ENCODE measurements around the gene EPG5. TPM values are rescaled to one million over a fixed set of nuclear protein-coding genes. Genes with fewer than 3 reads are reported as not detected.
A peak's percentile ranks its signal among the peaks of the same experiment; 100 is the strongest.
"Not testable (repeated sequence)": the region's sequence is repeated elsewhere in the genome, so short reads cannot be mapped to it uniquely, and the experiment has no call there.

EPG5 gene
- total and polyA plus RNA-seq, 9 donors = 9.1 to 17.1 (median 11.5) TPM

GRCh38 chr18:45834306-45834705, 132.8 kb downstream of the EPG5 start:
- Histone ChIP-seq H3K27ac (ENCODE audit: low read length) (no peak overlapping the region), H3K4me3 (ENCODE audit: low read length) (no peak overlapping the region), H3K27me3 (ENCODE audit: control insufficient read depth, insufficient read depth, low read length) (peaks cover 58% of the 10 kb centered on the region), H3K36me3 (ENCODE audit: control insufficient read depth, insufficient read depth, low read length) (no peaks in the 10 kb centered on the region), H3K4me1 (ENCODE audit: control insufficient read depth, insufficient read depth, low read length) (peaks cover 8% of the 10 kb centered on the region), H3K9me3 (replicated peaks; ENCODE audit: control insufficient read depth, low read depth, low read length) (no peaks in the 10 kb centered on the region)
- WGBS (ENCODE audit: insufficient coverage) = 50% methylated on average over 1 of the region's 1 CpG
- no peak for DNase-seq

- H3K27ac ChIP-seq (ENCODE audit: low read length) = no peak overlapping the region
- H3K9me3 ChIP-seq (replicated peaks; ENCODE audit: control insufficient read depth, low read depth, low read length) = no peaks in the 10 kb centered on the region
- peaks cover 54% of the 10 kb centered on the region for H3K27me3 ChIP-seq (ENCODE audit: control insufficient read depth, insufficient read depth, low read length)
- WGBS (ENCODE audit: insufficient coverage) = 69% methylated on average over 5 of the region's 5 CpGs
- DNase-seq = no peak
- H3K36me3 ChIP-seq (ENCODE audit: control insufficient read depth, insufficient read depth, low read length) = no peaks in the 10 kb centered on the region
- no peak overlapping the region for H3K4me3 ChIP-seq (ENCODE audit: low read length)
- peaks cover 8% of the 10 kb centered on the region for H3K4me1 ChIP-seq (ENCODE audit: control insufficient read depth, insufficient read depth, low read length)
Measured at GRCh38 chr18:45833846-45834245, 133.3 kb downstream of the EPG5 start.

- 81% methylated on average over 7 of the region's 7 CpGs for WGBS (ENCODE audit: insufficient coverage)
- Histone ChIP-seq H3K4me1 (ENCODE audit: control insufficient read depth, insufficient read depth, low read length) (peaks cover 11% of the 10 kb centered on the region), H3K9me3 (replicated peaks; ENCODE audit: control insufficient read depth, low read depth, low read length) (no peaks in the 10 kb centered on the region), H3K36me3 (ENCODE audit: control insufficient read depth, insufficient read depth, low read length) (no peaks in the 10 kb centered on the region), H3K27me3 (ENCODE audit: control insufficient read depth, insufficient read depth, low read length) (peaks cover 30% of the 10 kb centered on the region), H3K4me3 (ENCODE audit: low read length) (no peak overlapping the region), H3K27ac (ENCODE audit: low read length) (no peak overlapping the region)
- DNase-seq = no peak
Measured at GRCh38 chr18:45830917-45831316, 136.2 kb downstream of the EPG5 start.

- Histone ChIP-seq H3K27ac (ENCODE audit: low read length) (no peak overlapping the region), H3K27me3 (ENCODE audit: control insufficient read depth, insufficient read depth, low read length) (peaks cover 20% of the 10 kb centered on the region)
- WGBS (ENCODE audit: insufficient coverage) = 47% methylated on average over 8 of the region's 9 CpGs
Measured at GRCh38 chr18:45829855-45830254, 137.3 kb downstream of the EPG5 start.

GRCh38 chr18:45828917-45829811, 138.0 kb downstream of the EPG5 start:
- no peak overlapping the region for H3K27ac ChIP-seq (ENCODE audit: low read length)
- DNase-seq = peak; percentile 31
- H3K4me3 ChIP-seq (ENCODE audit: low read length) = no peak overlapping the region
- H3K36me3 ChIP-seq (ENCODE audit: control insufficient read depth, insufficient read depth, low read length) = no peaks in the 10 kb centered on the region
- peaks cover 16% of the 10 kb centered on the region for H3K27me3 ChIP-seq (ENCODE audit: control insufficient read depth, insufficient read depth, low read length)
- H3K9me3 ChIP-seq (replicated peaks; ENCODE audit: control insufficient read depth, low read depth, low read length) = no peaks in the 10 kb centered on the region
- H3K4me1 ChIP-seq (ENCODE audit: control insufficient read depth, insufficient read depth, low read length) = peaks cover 11% of the 10 kb centered on the region
- WGBS (ENCODE audit: insufficient coverage) = 53% methylated on average over 6 of the region's 9 CpGs

More at GRCh38 chr18:45829855-45830254, 137.3 kb downstream of the EPG5 start:
- no peak overlapping the region for H3K4me3 ChIP-seq (ENCODE audit: low read length)
- H3K4me1 ChIP-seq (ENCODE audit: control insufficient read depth, insufficient read depth, low read length) = peaks cover 11% of the 10 kb centered on the region
- no peaks in the 10 kb centered on the region for H3K36me3 ChIP-seq (ENCODE audit: control insufficient read depth, insufficient read depth, low read length)
- no peaks in the 10 kb centered on the region for H3K9me3 ChIP-seq (replicated peaks; ENCODE audit: control insufficient read depth, low read depth, low read length)
- DNase-seq = no peak

DNA sequence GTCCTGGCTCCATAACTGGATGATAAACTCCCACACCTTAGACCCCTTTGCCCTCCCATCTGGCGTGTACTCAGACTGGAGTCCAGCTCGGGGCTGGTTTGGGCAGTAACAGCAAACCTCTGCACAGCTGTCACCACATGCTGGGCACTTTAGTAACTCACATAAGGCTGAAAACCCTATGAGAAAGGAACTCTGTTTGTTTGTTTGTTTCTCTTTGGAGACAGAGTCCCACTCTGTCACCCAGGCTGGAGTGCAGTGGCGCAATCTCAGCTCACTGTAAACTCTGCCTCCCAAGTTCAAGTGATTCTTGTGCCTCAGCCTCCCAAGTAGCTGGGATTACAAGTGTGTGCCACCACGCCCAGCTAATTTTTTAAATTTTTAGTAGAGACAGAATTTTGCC, 140.4 kb downstream of the EPG5 start:
- not testable (repeated sequence) for DNase-seq; H3K36me3 ChIP-seq (ENCODE audit: control insufficient read depth, insufficient read depth, low read length); H3K4me3 ChIP-seq (ENCODE audit: low read length); H3K9me3 ChIP-seq (replicated peaks; ENCODE audit: control insufficient read depth, low read depth, low read length); H3K27me3 ChIP-seq (ENCODE audit: control insufficient read depth, insufficient read depth, low read length); H3K27ac ChIP-seq (ENCODE audit: low read length)
- H3K4me1 ChIP-seq (ENCODE audit: control insufficient read depth, insufficient read depth, low read length) = peaks cover 11% of the 10 kb centered on the region
- WGBS (ENCODE audit: insufficient coverage) = 88% methylated on average over 2 of the region's 4 CpGs

GRCh38 chr18:45826084-45826483, 141.0 kb downstream of the EPG5 start:
- no peaks in the 10 kb centered on the region for H3K9me3 ChIP-seq (replicated peaks; ENCODE audit: control insufficient read depth, low read depth, low read length)
- no peaks in the 10 kb centered on the region for H3K36me3 ChIP-seq (ENCODE audit: control insufficient read depth, insufficient read depth, low read length)
- WGBS (ENCODE audit: insufficient coverage) = 80% methylated on average over 4 of the region's 4 CpGs
- H3K27ac ChIP-seq (ENCODE audit: low read length) = no peak overlapping the region
- no peak overlapping the region for H3K4me3 ChIP-seq (ENCODE audit: low read length)
- no peak for DNase-seq
- H3K27me3 ChIP-seq (ENCODE audit: control insufficient read depth, insufficient read depth, low read length) = peaks cover 7% of the 10 kb centered on the region
- H3K4me1 ChIP-seq (ENCODE audit: control insufficient read depth, insufficient read depth, low read length) = peaks cover 11% of the 10 kb centered on the region

- Histone ChIP-seq H3K27me3 (ENCODE audit: control insufficient read depth, insufficient read depth, low read length) (peaks cover 8% of the 10 kb centered on the region), H3K4me1 (ENCODE audit: control insufficient read depth, insufficient read depth, low read length) (peaks cover 11% of the 10 kb centered on the region), H3K4me3 (ENCODE audit: low read length) (no peak within 1 kb of the TSS), H3K27ac (ENCODE audit: low read length) (no peak within 1 kb of the TSS), H3K36me3 (ENCODE audit: control insufficient read depth, insufficient read depth, low read length) (no peaks in the 10 kb centered on the region), H3K9me3 (replicated peaks; ENCODE audit: control insufficient read depth, low read depth, low read length) (no peaks in the 10 kb centered on the region)
- 44% methylated on average over 9 of the region's 12 CpGs for WGBS (ENCODE audit: insufficient coverage)
- DNase-seq = no peak
Measured at GRCh38 chr18:45825258-45826044, 141.7 kb downstream of the EPG5 start, which contains the start of gene SIGLEC15. Gene SIGLEC15 (plus strand): TSS chr18:45825675. CDS start chr18:45825729, 54 bp downstream.

GRCh38 chr18:45821711-45822110, 145.4 kb downstream of the EPG5 start:
- Histone ChIP-seq H3K36me3 (ENCODE audit: control insufficient read depth, insufficient read depth, low read length) (no peaks in the 10 kb centered on the region), H3K27ac (ENCODE audit: low read length) (no peak overlapping the region), H3K9me3 (replicated peaks; ENCODE audit: control insufficient read depth, low read depth, low read length) (no peaks in the 10 kb centered on the region), H3K4me1 (ENCODE audit: control insufficient read depth, insufficient read depth, low read length) (no peaks in the 10 kb centered on the region), H3K4me3 (ENCODE audit: low read length) (no peak overlapping the region), H3K27me3 (ENCODE audit: control insufficient read depth, insufficient read depth, low read length) (peaks cover 4% of the 10 kb centered on the region)
- DNase-seq = no peak
- WGBS (ENCODE audit: insufficient coverage) = no CpG with 5 or more reads among the region's 1 CpG

- no peaks in the 10 kb centered on the region for H3K4me1 ChIP-seq (ENCODE audit: control insufficient read depth, insufficient read depth, low read length)
- H3K36me3 ChIP-seq (ENCODE audit: control insufficient read depth, insufficient read depth, low read length) = no peaks in the 10 kb centered on the region
- peaks cover 4% of the 10 kb centered on the region for H3K27me3 ChIP-seq (ENCODE audit: control insufficient read depth, insufficient read depth, low read length)
- H3K9me3 ChIP-seq (replicated peaks; ENCODE audit: control insufficient read depth, low read depth, low read length) = no peaks in the 10 kb centered on the region
- no peak overlapping the region for H3K27ac ChIP-seq (ENCODE audit: low read length)
- 100% methylated on average over 1 of the region's 2 CpGs for WGBS (ENCODE audit: insufficient coverage)
- H3K4me3 ChIP-seq (ENCODE audit: low read length) = no peak overlapping the region
- no peak for DNase-seq
Measured at GRCh38 chr18:45821026-45821425, 146.1 kb downstream of the EPG5 start.
